ENCODE data around the gene PTPRJ.
"Not testable (repeated sequence)": the region's sequence is repeated elsewhere in the genome, so short reads cannot be mapped to it uniquely, and the experiment has no call there.

The PTPRJ gene

GRCh38 chr11:48020092-48020755 is 39.9 kb downstream of the PTPRJ start:
- DNase-seq: no peak

GRCh38 chr11:48021201-48021820 is 41.0 kb downstream of the PTPRJ start:
- not testable (repeated sequence) for DNase-seq

GRCh38 chr11:48022445-48022844 is 42.1 kb downstream of the PTPRJ start:
- DNase-seq: no peak

- DNase-seq: not testable (repeated sequence)
Measured at GRCh38 chr11:48023608-48024007, 43.2 kb downstream of the PTPRJ start.

GRCh38 chr11:48024635-48025071 is 44.3 kb downstream of the PTPRJ start:
- no peak for DNase-seq

GRCh38 chr11:48025293-48025983 is 45.1 kb downstream of the PTPRJ start:
- no peak for DNase-seq

GRCh38 chr11:48025984-48026340 is 45.6 kb downstream of the PTPRJ start:
- DNase-seq: no peak

- no peak for DNase-seq
Measured at GRCh38 chr11:48028914-48029680, 48.7 kb downstream of the PTPRJ start.

GRCh38 chr11:48029681-48030290 is 49.4 kb downstream of the PTPRJ start:
- no peak for DNase-seq

- DNase-seq: no peak
Measured at GRCh38 chr11:48031602-48032001, 51.2 kb downstream of the PTPRJ start.

GRCh38 chr11:48032721-48033120 is 52.4 kb downstream of the PTPRJ start:
- DNase-seq: no peak

- peak; percentile 25 for DNase-seq
Measured at GRCh38 chr11:48033918-48034341, 53.6 kb downstream of the PTPRJ start.

GRCh38 chr11:48034926-48035871 is 54.8 kb downstream of the PTPRJ start:
- no peak for DNase-seq

GRCh38 chr11:48036011-48036410 is 55.7 kb downstream of the PTPRJ start:
- no peak for DNase-seq

GRCh38 chr11:48036466-48036865 is 56.1 kb downstream of the PTPRJ start:
- no peak for DNase-seq

GRCh38 chr11:48037709-48038468 is 57.5 kb downstream of the PTPRJ start:
- DNase-seq: no peak

GRCh38 chr11:48040830-48041444 is 60.6 kb downstream of the PTPRJ start:
- DNase-seq: no peak

GRCh38 chr11:48041877-48042695 is 61.7 kb downstream of the PTPRJ start:
- DNase-seq: no peak

Measured in GDM1 (cell line).